ENCODE results near the gene SORL1-AS1.
"Not testable (repeated sequence)": the region's sequence is repeated elsewhere in the genome, so short reads cannot be mapped to it uniquely, and the experiment has no call there.

Gene SORL1-AS1

GRCh38 chr11:121452609-121453150 lies at the start of gene SORL1-AS1:
TSS of gene SORL1-AS1 (minus strand) at chr11:121452967.
- DNase-seq (ENCODE audit: low read depth in 1 of 2, low spot score in 1 of 2) = peak; percentile 43 to 63

GRCh38 chr11:121500717-121501116 lies 48.0 kb upstream of the SORL1-AS1 start:
- no peak for DNase-seq (ENCODE audit: low read depth in 1 of 2, low spot score in 1 of 2)

- no peak for DNase-seq (ENCODE audit: low read depth in 1 of 2, low spot score in 1 of 2)
Measured at GRCh38 chr11:121500275-121500674, 47.5 kb upstream of the SORL1-AS1 start.

- no peak for DNase-seq (ENCODE audit: low read depth in 1 of 2, low spot score in 1 of 2)
Measured at GRCh38 chr11:121499405-121499804, 46.6 kb upstream of the SORL1-AS1 start.

GRCh38 chr11:121497176-121497998 lies 44.6 kb upstream of the SORL1-AS1 start:
- DNase-seq (ENCODE audit: low read depth in 1 of 2, low spot score in 1 of 2) = no peak

- DNase-seq (ENCODE audit: low read depth in 1 of 2, low spot score in 1 of 2) = peak in 1 of 2 donors; percentile 43
Measured at GRCh38 chr11:121494355-121495099, 41.8 kb upstream of the SORL1-AS1 start.

- DNase-seq (ENCODE audit: low read depth in 1 of 2, low spot score in 1 of 2) = no peak
Measured at GRCh38 chr11:121489823-121490222, 37.1 kb upstream of the SORL1-AS1 start.

- DNase-seq (ENCODE audit: low read depth in 1 of 2, low spot score in 1 of 2) = no peak
Measured at GRCh38 chr11:121488641-121489040, 35.9 kb upstream of the SORL1-AS1 start.

GRCh38 chr11:121488170-121488569 lies 35.4 kb upstream of the SORL1-AS1 start:
- no peak for DNase-seq (ENCODE audit: low read depth in 1 of 2, low spot score in 1 of 2)

GRCh38 chr11:121487191-121487590 lies 34.4 kb upstream of the SORL1-AS1 start:
- DNase-seq (ENCODE audit: low read depth in 1 of 2, low spot score in 1 of 2) = no peak

GRCh38 chr11:121486054-121486453 lies 33.3 kb upstream of the SORL1-AS1 start:
- no peak for DNase-seq (ENCODE audit: low read depth in 1 of 2, low spot score in 1 of 2)

- no peak for DNase-seq (ENCODE audit: low read depth in 1 of 2, low spot score in 1 of 2)
Measured at GRCh38 chr11:121485216-121485615, 32.4 kb upstream of the SORL1-AS1 start.

- DNase-seq (ENCODE audit: low read depth in 1 of 2, low spot score in 1 of 2) = no peak
Measured at GRCh38 chr11:121483805-121484480, 31.2 kb upstream of the SORL1-AS1 start.

- peak in 1 of 2 donors; percentile 54 for DNase-seq (ENCODE audit: low read depth in 1 of 2, low spot score in 1 of 2)
Measured at GRCh38 chr11:121482231-121483129, 29.7 kb upstream of the SORL1-AS1 start.

GRCh38 chr11:121481484-121482230 lies 28.9 kb upstream of the SORL1-AS1 start:
- DNase-seq (ENCODE audit: low read depth in 1 of 2, low spot score in 1 of 2) = not testable (repeated sequence)

GRCh38 chr11:121479698-121480238 lies 27.0 kb upstream of the SORL1-AS1 start:
- DNase-seq (ENCODE audit: low read depth in 1 of 2, low spot score in 1 of 2) = no peak

GRCh38 chr11:121478895-121479697 lies 26.3 kb upstream of the SORL1-AS1 start:
- DNase-seq (ENCODE audit: low read depth in 1 of 2, low spot score in 1 of 2) = no peak

- DNase-seq (ENCODE audit: low read depth in 1 of 2, low spot score in 1 of 2) = no peak
Measured at GRCh38 chr11:121478226-121478894, 25.6 kb upstream of the SORL1-AS1 start.

All from activated CD4-positive, alpha-beta T cell treated with anti-CD3 and anti-CD28 coated beads, Interleukin-2, amount 50 U/mL, for 24 hours (primary cell).